ENCODE results near the gene ARAP3.

The ARAP3 gene

DNA sequence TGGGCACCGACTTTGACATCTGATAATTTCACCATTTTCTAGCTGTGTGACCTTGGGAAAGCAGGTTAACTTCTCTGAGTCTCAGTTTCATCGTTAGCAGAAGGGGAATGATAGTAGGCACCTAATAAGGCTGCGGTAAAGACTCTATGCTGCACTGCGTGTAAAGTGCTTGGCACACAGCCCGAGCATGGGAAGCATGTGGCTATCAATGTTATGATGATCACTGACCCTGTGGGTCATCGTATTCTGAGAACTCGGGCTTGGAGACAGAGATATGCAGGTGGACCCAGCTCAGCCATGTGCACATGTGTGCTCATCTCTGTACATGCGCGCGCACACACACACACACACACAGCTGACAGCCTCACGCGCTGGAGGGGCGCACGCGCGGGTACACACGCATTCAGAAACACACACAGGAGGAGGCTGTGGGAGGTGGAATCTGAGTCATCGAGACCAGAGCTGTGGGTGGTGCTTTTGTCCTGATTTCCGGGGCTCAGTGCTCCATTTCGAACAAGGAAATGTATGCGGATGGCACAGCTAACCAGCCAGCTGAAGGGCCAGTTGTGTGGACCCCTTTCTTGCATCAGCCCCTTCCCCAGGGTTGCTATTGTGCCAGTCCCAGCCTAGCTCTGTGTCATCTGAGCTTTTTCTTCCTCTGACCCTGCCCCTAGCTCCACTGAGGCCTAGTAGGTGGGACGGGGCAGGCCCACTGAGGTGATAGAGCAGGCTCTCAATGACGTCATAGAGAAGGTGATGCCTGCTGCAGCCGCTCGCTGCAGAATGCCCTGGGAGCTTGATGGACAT is 11.1 kb upstream of the ARAP3 start:
- TF ChIP-seq, protein P1, sequence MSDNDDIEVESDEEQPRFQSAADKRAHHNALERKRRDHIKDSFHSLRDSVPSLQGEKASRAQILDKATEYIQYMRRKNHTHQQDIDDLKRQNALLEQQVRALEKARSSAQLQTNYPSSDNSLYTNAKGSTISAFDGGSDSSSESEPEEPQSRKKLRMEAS (IDR thresholded peaks at IDR 0.05) = no peak
- no peak for TF ChIP-seq ZBTB7A (IDR thresholded peaks at IDR 0.05; ENCODE audit: low read depth)
- no peak for TF ChIP-seq EP300 (IDR thresholded peaks at IDR 0.05; ENCODE audit: borderline replicate concordance)
- no peak for TF ChIP-seq TAF1 (IDR thresholded peaks at IDR 0.05; ENCODE audit: low read depth)
- TF ChIP-seq RAD21 (IDR thresholded peaks at IDR 0.05; ENCODE audit: low read depth) = no peak
- no peak for TF ChIP-seq EGR1 (IDR thresholded peaks at IDR 0.05)
- TF ChIP-seq CREB1 (IDR thresholded peaks at IDR 0.05; ENCODE audit: low read depth) = no peak
- no peak for TF ChIP-seq TCF12 (IDR thresholded peaks at IDR 0.05; ENCODE audit: low read depth)
- no peak for TF ChIP-seq CEBPB (IDR thresholded peaks at IDR 0.05)
- TF ChIP-seq NFIC (IDR thresholded peaks at IDR 0.05) = no peak
- TF ChIP-seq YY1 (IDR thresholded peaks at IDR 0.05; ENCODE audit: low read depth) = no peak
- TF ChIP-seq, protein P2, sequence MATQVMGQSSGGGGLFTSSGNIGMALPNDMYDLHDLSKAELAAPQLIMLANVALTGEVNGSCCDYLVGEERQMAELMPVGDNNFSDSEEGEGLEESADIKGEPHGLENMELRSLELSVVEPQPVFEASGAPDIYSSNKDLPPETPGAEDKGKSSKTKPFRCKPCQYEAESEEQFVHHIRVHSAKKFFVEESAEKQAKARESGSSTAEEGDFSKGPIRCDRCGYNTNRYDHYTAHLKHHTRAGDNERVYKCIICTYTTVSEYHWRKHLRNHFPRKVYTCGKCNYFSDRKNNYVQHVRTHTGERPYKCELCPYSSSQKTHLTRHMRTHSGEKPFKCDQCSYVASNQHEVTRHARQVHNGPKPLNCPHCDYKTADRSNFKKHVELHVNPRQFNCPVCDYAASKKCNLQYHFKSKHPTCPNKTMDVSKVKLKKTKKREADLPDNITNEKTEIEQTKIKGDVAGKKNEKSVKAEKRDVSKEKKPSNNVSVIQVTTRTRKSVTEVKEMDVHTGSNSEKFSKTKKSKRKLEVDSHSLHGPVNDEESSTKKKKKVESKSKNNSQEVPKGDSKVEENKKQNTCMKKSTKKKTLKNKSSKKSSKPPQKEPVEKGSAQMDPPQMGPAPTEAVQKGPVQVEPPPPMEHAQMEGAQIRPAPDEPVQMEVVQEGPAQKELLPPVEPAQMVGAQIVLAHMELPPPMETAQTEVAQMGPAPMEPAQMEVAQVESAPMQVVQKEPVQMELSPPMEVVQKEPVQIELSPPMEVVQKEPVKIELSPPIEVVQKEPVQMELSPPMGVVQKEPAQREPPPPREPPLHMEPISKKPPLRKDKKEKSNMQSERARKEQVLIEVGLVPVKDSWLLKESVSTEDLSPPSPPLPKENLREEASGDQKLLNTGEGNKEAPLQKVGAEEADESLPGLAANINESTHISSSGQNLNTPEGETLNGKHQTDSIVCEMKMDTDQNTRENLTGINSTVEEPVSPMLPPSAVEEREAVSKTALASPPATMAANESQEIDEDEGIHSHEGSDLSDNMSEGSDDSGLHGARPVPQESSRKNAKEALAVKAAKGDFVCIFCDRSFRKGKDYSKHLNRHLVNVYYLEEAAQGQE (IDR thresholded peaks at IDR 0.05; ENCODE audit: low read depth) = no peak
- TF ChIP-seq TEAD4 (IDR thresholded peaks at IDR 0.05) = no peak
- TF ChIP-seq FOXM1 (IDR thresholded peaks at IDR 0.05; ENCODE audit: borderline replicate concordance, low read depth) = no peak
- TF ChIP-seq, protein P3, sequence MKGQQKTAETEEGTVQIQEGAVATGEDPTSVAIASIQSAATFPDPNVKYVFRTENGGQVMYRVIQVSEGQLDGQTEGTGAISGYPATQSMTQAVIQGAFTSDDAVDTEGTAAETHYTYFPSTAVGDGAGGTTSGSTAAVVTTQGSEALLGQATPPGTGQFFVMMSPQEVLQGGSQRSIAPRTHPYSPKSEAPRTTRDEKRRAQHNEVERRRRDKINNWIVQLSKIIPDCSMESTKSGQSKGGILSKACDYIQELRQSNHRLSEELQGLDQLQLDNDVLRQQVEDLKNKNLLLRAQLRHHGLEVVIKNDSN (IDR thresholded peaks at IDR 0.05) = no peak

DNA sequence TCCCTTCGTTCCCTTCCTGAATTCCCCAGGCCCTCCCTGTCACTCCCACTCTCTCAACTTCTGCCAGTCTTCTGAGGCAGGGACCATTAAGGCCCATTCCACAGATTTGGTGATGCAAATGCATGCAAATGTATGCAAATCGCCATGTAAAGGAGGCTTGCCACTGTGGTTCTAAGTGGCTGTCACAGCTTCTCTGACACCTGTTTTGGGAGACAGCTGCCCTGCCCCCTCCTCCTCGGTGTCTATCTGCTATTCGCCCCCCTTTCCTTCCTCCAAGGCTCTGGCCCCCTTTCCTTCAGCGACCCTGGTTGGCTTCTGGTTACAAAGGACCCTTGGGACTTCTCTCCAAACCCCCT is 10.5 kb upstream of the ARAP3 start:
- no peak for TF ChIP-seq TAF1 (IDR thresholded peaks at IDR 0.05; ENCODE audit: low read depth)
- TF ChIP-seq ZBTB7A (IDR thresholded peaks at IDR 0.05; ENCODE audit: low read depth) = no peak
- TF ChIP-seq TEAD4 (IDR thresholded peaks at IDR 0.05) = no peak
- TF ChIP-seq, protein P3 (IDR thresholded peaks at IDR 0.05) = no peak
- no peak for TF ChIP-seq TCF12 (IDR thresholded peaks at IDR 0.05; ENCODE audit: low read depth)
- no peak for TF ChIP-seq CEBPB (IDR thresholded peaks at IDR 0.05)

DNA sequence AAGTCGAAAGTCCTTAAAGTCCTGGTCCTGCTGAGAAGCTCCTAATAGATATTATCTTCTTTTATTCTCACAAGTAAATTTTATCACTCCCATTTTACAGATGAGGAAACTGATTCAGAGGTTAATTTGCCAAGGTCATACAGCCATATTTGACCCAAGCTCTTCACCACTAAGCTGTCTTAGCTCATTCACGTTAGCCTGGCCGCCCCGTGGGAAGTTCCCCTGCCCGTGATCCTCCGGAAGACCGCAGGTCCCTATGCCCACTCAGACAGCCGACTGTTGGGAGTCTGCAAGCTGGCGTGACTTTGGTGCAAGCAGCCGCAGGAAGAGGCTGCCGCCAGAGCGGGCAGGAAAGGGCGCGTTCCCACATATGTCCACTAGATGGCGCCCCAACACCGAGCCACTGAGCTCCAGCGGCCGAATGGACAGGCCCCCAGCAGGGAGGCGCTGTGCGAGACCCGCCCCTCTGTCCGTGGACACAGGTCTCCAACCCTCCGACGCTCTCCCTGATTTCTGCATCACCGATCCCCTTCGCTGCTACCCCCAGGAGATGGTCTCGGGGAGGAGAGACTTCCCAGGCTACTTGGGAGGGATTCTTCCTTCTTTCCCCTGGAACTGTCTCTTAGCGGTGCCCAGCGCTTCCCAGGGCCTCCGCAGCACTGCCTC is 10.0 kb upstream of the ARAP3 start:
- TF ChIP-seq RAD21 (IDR thresholded peaks at IDR 0.05; ENCODE audit: low read depth) (peak; percentile 97), TCF12 (IDR thresholded peaks at IDR 0.05; ENCODE audit: low read depth) (no peak)

DNA sequence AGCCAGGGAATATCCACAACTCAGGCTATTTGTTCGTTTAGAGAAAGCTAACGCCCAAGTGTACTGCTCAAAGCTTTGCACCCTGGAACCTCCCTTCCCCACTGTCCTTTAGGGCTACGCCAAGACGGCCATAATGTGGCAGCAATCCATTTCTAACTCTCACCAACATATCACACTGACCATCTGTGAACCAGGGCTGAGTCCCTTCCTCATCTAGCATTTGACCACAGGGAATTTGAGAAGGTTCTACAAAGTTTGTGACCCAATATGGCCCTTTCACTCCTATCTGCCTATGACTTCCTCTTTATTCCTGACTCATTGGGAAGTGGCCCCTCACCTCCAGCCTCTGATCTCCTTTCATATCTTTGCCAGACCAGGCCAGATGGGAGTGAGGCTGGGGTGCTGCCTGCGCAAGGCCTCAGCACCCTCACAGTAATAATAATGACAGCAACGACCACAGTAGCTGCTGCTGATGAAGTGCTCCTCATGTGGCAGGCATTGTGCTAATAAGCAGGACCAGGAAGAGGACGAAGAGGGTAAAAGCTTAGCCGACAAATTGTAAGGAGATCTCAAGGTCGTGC is 9.3 kb upstream of the ARAP3 start:
- TF ChIP-seq, protein P3 (IDR thresholded peaks at IDR 0.05) = no peak
- TF ChIP-seq FOXM1 (IDR thresholded peaks at IDR 0.05; ENCODE audit: borderline replicate concordance, low read depth) (no peak), CREB1 (IDR thresholded peaks at IDR 0.05; ENCODE audit: low read depth) (no peak), TAF1 (IDR thresholded peaks at IDR 0.05; ENCODE audit: low read depth) (no peak), CEBPB (IDR thresholded peaks at IDR 0.05) (no peak), YY1 (IDR thresholded peaks at IDR 0.05; ENCODE audit: low read depth) (no peak), ZBTB7A (IDR thresholded peaks at IDR 0.05; ENCODE audit: low read depth) (no peak), TEAD4 (IDR thresholded peaks at IDR 0.05) (no peak), RAD21 (IDR thresholded peaks at IDR 0.05; ENCODE audit: low read depth) (no peak), NFIC (IDR thresholded peaks at IDR 0.05) (no peak), EGR1 (IDR thresholded peaks at IDR 0.05) (no peak), EP300 (IDR thresholded peaks at IDR 0.05; ENCODE audit: borderline replicate concordance) (no peak), TCF12 (IDR thresholded peaks at IDR 0.05; ENCODE audit: low read depth) (no peak)
- TF ChIP-seq, protein P1 (IDR thresholded peaks at IDR 0.05) = no peak
- TF ChIP-seq, protein P2 (IDR thresholded peaks at IDR 0.05; ENCODE audit: low read depth) = no peak
